GM11168 (cell line): ENCODE results near the gene DEF6.

ENCODE experiments used
- in situ Hi-C: fragments of 300-500 bp; cut with MboI; formaldehyde crosslinking; loops from one replicate; pipeline ENCODE4 v1.12.0; 2022; ENCODE audit warnings: low sequenced_read_pairs; ENCODE audit not compliant: unreplicated experiment

Gene DEF6

GRCh38 chr6:35370124-35370741, 72.6 kb downstream of the DEF6 start:
- in situ Hi-C loops: no loop called here

GRCh38 chr6:35370785-35371493, 73.3 kb downstream of the DEF6 start:
- in situ Hi-C loops: no loop called here
